Erythroblast (primary cell): ENCODE results near the gene TRMT11.

ENCODE experiments used
- GATA1 ChIP-seq: IDR thresholded peaks from 2 replicates; pipeline ENCODE4 v1.6.1; 2011; ENCODE audit warnings: low read depth, mild to moderate bottlenecking, control low read depth, low read length, moderate library complexity
- POLR2A ChIP-seq: IDR thresholded peaks from 2 replicates; pipeline ENCODE4 v1.6.1; 2011; ENCODE audit warnings: mild to moderate bottlenecking, low read length

DNA sequence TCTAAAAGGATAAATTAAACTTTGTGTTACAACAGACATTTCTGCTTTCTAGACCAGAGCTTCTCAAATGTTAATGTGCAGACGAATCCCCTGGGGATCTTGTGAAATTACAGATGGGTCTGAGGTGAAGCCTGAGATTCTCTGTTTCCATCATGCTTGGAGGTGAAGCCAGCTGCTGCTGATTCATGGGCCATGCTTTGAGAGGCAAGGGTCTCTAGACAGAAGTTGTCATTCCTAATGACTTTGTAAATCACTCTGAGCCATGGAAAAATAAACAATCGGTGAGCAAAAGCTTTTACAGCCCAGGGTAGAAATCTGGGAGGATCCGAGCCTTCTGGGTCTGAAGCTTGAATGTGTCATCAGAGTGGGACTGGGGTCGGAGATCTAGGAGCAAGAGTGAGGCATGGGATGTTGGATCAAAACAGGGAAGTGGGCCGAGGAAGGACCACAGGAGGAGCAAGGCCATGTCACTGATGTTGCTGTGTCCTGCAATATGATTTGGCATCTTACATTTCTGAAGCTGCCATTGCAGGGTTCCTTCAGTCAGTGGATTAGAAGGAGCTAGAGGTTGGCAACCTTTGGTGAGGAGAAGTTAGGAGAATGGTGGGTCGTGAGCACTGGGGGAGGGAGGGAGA, 77.3 kb downstream of the TRMT11 start:
- TF ChIP-seq POLR2A (no peak), GATA1 (no peak)
